Activated CD8-positive, alpha-beta memory T cell treated with anti-CD3 and anti-CD28 coated beads, Interleukin-2, amount 50 U/mL, for 4 hours (primary cell): ENCODE results near the gene PPIB.
"Not testable (repeated sequence)": the region's sequence is repeated elsewhere in the genome, so short reads cannot be mapped to it uniquely, and the experiment has no call there.

Experiments used
- DNase-seq: peaks from one replicate; pipeline ENCODE4 v3.0.0-alpha.2; 2020

Gene PPIB

GRCh38 chr15:64137226-64137833 lies 25.5 kb downstream of the PPIB start:
- DNase-seq, result no peak

DNA sequence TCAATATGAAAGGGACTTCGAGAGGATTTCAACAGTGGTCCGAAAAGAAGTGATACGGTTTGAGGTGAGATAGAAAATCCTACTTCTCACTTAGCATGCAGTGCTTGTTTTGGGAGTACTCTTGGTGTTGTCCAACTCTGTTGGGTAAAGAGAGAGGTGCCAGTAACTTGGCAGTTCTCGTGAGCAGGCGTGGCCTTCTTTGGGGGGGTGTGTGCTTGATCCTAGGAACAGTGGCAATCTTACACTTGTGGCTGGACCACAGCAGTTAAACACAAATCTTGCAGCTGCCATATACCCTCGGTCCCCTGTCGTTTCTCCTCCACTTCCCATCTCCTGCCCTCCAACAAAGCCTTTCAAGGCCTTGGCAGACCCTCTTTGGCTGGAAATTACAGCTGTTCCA lies 26.5 kb downstream of the PPIB start:
- no peak for DNase-seq

GRCh38 chr15:64134345-64134829 lies 28.4 kb downstream of the PPIB start:
- no peak for DNase-seq

DNA sequence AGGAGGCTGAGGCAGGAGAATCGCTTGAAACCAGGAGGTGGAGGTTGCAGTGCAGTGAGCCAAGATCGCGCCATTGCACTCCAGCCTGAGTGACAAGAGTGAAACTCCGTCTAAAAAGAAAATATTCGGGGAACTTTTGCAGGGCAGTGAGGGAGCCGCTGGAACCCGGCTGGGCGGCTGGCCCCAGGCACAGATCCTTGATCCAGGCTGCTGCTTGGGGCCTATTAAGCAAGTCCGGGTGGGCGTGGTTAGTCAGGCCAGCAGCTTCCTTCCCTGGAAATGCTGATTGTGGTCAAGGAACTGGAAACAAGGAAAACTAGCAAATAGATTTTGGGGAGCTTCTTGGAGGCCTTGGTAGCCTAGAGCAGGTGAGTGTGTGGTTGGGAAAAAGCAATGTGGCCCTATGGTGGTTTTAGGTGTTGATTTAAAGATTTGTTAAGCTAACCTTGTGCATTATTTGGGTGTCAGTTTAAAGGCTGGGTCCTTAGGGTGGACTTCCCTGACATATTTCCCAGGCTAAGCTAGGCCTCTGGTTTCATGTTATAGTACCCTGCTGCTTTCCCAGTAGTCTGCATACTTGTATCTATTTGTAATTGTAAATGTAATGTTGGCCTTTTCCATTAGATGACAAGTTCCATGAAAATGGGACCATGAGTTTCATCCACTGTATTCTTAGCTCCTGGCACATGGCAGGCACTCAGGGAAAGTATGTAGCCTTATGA lies 29.0 kb downstream of the PPIB start:
- DNase-seq, result no peak

GRCh38 chr15:64132217-64132616 lies 30.6 kb downstream of the PPIB start:
- DNase-seq, result no peak

DNA sequence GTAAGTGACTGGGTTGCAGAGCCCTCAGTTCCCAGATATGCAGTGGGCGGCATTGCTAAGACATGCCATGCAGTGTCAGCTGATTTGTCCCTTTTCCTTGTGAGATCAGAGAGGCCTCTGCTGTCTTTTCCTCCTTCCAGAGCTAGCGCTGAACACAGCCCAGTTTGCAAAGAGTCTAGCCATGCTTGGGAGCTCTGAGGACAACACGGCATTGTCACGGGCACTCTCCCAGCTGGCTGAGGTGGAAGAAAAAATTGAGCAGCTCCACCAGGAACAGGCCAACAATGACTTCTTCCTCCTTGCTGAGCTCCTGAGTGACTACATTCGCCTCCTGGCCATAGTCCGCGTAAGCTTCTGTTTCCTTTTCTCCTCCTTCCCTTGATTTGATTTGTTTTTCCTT lies 31.3 kb downstream of the PPIB start:
- no peak for DNase-seq

DNA sequence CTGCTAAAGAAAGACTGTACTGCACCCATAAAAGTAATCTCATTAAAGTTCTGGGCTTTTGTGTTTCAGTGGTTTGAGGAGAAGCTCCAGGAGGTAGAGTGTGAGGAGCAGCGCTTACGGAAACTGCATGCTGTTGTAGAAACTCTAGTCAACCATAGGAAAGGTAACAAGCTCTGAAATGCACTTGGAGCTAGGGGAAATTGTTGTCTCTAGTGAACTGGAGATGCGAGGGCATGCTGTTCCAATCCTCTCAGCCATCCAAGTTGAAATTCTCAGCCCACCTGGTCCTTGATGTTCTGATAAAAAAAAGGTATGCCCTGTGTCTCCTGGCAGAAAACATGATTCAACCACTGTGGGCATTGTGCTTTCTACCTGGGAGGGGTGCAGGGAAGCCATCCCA lies 32.7 kb downstream of the PPIB start:
- no peak for DNase-seq

DNA sequence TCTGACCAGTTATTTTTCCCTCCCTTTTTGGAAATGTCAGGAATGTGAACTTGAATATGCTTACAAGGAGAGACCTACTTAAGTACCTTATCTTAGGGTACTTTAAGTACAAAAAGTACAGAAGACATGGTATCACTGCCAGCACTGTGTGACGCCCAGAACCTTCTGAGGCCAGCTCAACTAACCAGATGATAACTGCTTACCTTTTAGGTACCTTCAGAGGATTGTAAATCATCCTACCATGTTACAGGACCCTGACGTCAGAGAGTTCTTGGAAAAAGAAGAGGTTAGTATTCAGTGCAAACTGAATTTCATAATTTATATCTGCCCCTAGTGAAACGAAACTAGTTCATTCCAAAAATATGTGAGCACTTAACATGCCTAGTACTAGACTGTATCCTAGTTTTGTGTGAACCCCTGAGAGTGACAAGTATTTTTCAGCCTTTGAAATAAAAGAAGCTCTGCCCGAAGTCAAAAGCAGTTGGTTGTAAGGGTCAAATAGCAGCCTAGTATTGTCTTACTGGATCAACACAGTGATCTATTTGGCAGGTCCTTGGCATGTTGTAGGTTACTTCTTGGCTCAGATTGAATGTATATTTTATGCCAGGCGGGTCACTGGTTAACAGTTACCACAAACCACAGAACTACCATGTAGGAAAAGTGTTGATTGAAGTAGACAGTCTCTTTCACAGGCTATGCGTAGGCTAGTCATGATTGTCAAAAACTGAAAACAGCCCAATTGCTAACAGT lies 35.1 kb downstream of the PPIB start:
- DNase-seq, result no peak

DNA sequence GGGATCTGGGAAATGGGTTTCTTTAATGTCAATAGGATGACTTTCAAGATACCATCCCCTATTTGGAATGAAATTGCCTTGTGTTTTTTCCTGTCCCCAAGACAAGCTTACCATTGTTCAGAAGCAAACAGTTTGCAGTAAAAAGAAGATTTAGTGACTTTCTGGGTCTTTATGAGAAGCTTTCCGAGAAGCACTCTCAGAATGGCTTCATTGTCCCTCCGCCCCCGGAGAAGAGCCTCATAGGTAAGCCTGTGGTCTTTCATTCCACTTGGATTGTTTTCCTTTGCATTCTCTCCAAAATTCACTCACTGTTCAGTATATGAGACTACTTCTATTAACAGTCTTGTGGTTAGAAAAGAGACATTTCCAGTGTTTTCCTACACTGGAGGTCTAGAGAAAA lies 36.8 kb downstream of the PPIB start:
- no peak for DNase-seq

DNA sequence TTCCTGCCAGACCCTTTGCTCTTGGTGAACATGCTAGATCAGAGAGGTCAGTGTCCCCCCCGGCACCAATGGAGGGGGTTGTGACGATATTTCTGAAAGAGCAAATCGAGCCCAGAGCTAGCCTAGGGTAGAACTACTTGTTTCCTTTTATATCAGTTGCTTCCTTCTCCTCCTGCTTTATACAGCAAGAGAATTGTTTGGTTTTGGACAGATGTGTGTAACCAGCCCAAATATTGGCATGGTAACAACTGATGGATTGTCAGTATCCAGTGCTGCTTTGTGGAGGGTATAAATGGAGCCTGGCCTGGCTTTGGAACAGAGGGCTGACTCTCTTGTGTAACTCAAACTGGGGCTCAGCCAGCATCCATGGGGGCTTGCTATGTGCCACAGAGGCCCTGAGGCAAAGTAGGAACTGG lies 39.9 kb downstream of the PPIB start:
- no peak for DNase-seq

DNA sequence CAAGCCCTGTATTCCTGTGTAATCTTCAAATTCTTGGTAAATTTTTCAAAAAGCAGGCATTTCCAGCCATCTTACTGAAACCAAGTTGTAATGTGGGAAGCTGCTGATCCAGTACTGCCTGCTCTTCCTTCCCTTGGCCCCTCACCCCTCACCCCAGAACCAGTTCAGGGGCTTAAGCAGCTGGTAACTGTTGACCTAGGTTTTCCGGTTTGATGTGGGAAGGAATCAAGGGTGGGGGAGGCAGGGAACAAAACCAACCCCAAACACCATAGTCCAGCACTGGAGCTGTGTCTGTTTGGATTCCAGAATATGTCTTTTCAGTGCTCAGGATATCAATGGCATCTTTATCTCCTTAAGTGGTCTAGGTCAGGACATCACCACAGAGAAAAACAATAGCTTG lies 40.4 kb downstream of the PPIB start:
- no peak for DNase-seq

DNA sequence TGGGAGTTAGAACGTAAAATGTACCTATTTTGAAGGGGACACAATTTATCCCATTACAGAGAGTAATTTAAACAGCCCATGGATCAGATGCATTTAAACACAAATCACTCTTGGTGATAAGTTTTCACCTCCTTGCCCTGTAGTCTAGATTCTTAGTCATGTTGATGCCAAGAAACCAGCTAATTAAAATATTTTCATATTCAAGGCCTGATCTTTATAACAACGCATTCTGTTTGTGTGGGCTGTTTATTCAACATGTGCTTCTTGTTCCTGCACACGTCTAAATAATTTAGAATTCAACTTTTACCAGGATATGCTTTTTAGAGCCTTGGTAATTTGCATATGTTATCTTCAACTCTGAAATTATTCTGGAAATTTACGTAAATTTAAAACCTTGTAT lies 41.2 kb downstream of the PPIB start:
- no peak for DNase-seq

GRCh38 chr15:64120322-64120721 lies 42.5 kb downstream of the PPIB start:
- not testable (repeated sequence) for DNase-seq

GRCh38 chr15:64117759-64118487 lies 44.9 kb downstream of the PPIB start:
- DNase-seq, result no peak

DNA sequence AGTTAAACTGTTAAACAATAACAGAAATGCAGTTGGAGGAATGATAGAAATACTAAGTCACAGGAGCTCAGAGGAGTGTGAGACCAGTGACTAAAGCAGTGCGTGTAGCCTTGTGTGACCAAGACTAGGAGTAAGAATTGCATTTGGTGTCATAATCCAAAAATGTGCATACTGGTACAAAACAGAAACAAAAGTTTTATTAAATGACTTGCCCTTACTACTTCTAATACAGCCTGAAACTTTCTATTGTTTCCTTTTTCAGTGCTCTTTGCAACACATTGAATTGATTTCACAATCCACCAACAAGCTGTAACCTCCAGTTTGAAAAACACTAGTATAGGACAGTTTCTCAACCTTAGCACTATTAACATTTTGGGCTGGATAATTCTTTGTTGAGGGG lies 49.9 kb downstream of the PPIB start:
- no peak for DNase-seq

- DNase-seq, result no peak
Observed at GRCh38 chr15:64112073-64112772, 50.6 kb downstream of the PPIB start.

DNA sequence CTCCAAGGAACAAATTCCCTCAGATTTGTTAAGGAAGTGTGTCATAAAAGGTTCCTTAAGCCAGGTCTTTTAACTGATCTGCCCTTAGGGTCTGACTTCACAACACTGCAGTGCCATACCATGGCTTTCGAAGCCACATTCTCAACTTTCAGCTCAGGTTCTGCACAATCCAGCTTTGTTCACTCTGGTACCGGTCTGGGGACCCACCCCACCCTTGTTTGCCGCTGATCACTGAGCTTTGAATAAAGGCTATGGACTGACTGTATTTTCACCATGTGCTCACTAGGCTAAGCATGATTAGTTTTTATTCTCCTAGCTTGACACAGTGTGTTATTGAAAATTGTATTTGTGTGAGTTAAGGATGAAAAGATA lies 51.2 kb downstream of the PPIB start:
- DNase-seq, result no peak

DNA sequence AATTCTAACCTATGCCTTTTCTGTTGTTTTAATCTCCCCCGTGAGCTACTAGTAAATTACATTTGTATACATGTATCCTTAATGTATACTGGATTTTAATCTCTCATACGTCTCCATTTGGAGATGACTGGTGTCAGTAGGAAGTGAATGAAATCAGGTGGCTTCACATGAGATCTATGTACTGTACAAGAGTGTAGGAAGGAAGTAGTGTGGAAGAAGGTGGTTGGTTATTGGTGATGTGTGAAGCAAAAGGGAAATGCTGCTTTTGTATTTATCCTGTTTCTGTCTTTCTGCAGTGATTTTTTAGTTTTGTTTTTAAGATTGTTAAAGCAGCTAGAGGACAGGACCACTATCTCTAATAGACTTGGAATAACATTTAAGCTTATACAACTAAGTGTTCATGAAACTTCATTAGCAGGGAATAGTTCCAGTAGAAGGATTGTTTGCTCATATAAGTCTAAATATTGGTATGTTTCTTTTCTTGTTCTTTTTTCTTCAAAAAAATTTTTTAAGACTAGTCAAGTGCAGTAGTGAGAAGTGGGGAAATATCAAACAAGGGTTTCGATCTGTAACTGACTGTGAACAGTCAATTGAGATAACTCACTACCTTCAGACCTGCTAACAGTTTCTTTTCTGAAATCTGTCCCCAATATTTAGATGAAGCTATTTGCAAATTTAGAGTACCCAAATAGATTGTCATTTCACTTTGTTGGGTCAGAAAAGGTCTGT lies 51.7 kb downstream of the PPIB start:
- no peak for DNase-seq

DNA sequence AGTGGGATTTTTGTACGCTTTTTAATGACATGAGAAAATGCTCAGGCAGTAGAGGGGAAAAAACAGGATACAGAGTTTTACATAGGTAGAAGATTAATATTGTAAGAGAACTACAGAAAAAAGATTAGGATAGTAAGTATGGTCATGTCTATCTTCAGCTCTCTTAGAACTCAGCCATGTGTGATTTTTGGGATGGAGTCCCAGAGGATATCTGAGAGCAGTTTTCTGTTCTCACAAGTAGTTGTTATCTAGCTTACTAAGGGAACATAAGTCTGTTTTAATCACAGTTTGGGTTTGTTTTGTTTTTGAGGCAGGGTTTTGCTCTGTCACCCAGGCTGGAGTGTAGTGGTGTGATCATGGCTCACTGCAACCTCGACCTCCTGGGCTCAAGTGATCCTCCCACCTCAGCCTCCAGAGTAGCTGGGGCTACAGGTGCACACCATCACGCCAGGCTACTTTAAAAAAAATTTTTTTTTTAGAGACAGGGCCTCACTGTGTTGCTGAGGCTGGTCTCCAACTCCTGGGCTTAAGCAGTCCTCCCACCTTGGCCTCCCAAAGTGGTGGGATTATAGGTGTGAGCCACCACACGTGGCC lies 52.6 kb downstream of the PPIB start:
- DNase-seq, result not testable (repeated sequence)

DNA sequence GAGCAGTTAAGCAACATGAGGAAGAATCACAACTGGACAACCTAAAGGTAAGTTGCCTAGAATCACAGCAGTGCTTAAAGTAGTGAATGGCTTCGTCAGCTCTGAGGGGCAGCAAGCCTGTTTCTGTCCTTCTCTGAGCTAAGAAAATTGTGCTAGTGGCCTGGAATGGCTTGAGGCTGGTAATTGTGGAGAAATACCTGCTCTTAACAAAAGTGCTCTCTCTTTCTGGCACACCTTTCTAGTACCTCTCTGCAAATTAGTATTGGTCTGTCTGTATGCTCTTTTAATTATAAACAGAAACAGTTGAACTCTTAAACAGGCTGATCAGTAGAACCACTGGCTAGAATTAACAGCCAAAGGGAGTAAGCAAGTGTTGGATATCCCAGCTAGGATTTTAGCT lies 55.5 kb downstream of the PPIB start:
- DNase-seq, result no peak
